Activated CD8-positive, alpha-beta T cell treated with anti-CD3 and anti-CD28 coated beads for 36 hours (primary cell): Measurements from ENCODE around the gene MAP4K4. TPM values are rescaled to one million over a fixed set of nuclear protein-coding genes. Genes with fewer than 3 reads are reported as not detected.
"Not testable (repeated sequence)": the region's sequence is repeated elsewhere in the genome, so short reads cannot be mapped to it uniquely, and the experiment has no call there.

Experiments used
- ATAC-seq: fragments of 200-7000 bp; cut with Tn5 transposase; one replicate; pipeline ENCODE4 v1.10.0; 2021; ENCODE audit warnings: mild to moderate bottlenecking, moderate library complexity
- CTCF ChIA-PET: fragments of 350-600 bp; sonication (Branson Sonifier 250); formaldehyde crosslinking; loops from one replicate; lab custom pipeline; 2021; ENCODE audit warnings: antibody characterized with exemption; lab: Charles Lee
- POLR2A ChIA-PET: fragments of 350-600 bp; sonication (Branson Sonifier 250); formaldehyde crosslinking; loops from one replicate; lab custom pipeline; 2021; ENCODE audit warnings: antibody characterized with exemption; lab: Charles Lee
- DNase-seq: peaks from one replicate; pipeline ENCODE4 v3.0.0-alpha.2; 2020
- H3K27ac Mint-ChIP-seq: one replicate; pipeline ENCODE4 v1.8.0; 2021; ENCODE audit warnings: mild to moderate bottlenecking, mixed read lengths
- H3K27me3 Mint-ChIP-seq: one replicate; pipeline ENCODE4 v1.8.0; 2021; ENCODE audit warnings: mixed read lengths
- H3K36me3 Mint-ChIP-seq: one replicate; pipeline ENCODE4 v1.8.0; 2021; ENCODE audit warnings: low read depth, mixed read lengths
- H3K4me1 Mint-ChIP-seq: one replicate; pipeline ENCODE4 v1.8.0; 2021; ENCODE audit warnings: low read depth, mixed read lengths
- H3K4me3 Mint-ChIP-seq: one replicate; pipeline ENCODE4 v1.8.0; 2021; ENCODE audit warnings: mild to moderate bottlenecking, moderate library complexity, mixed read lengths
- H3K9me3 Mint-ChIP-seq: one replicate; pipeline ENCODE4 v1.8.0; 2021; ENCODE audit warnings: mixed read lengths
- intact Hi-C: fragments of 100-400 bp; cut with micrococcal nuclease; formaldehyde crosslinking; loops from one replicate; pipeline ENCODE4 v1.10.0; 2022
- total RNA-seq, 2 experiments: library from RNA; stranded (reverse); gene quantifications; one replicate each; pipeline ENCODE4 v1.2.3, GENCODE V29; 2021
- TF ChIP-seq, protein P1 (sequence below): fragments of 200-600 bp; IDR thresholded peaks from one replicate; pipeline ENCODE4 v1.8.0; 2022; ENCODE audit warnings: antibody characterized with exemption, mild to moderate bottlenecking

The MAP4K4 gene
- total RNA-seq, 2 experiments from 2014 or later: 26.3 to 27.3 TPM

GRCh38 chr2:101773137-101773536 is 75.6 kb downstream of the MAP4K4 start:
- intact Hi-C loops: loop anchor here (10.0 kb wide), 1 partner anchor 52 kb away; no protein-coding TSS in a partner anchor
- peaks cover 80% of the 10 kb centered on the region for H3K4me1 Mint-ChIP-seq
- ChIA-PET CTCF (interaction anchor here (1.4 kb wide), 1 partner anchor 52 kb away, joined by 4 read pairs; no protein-coding TSS in a partner anchor), POLR2A (no interaction called here)
- TF ChIP-seq, protein P1, sequence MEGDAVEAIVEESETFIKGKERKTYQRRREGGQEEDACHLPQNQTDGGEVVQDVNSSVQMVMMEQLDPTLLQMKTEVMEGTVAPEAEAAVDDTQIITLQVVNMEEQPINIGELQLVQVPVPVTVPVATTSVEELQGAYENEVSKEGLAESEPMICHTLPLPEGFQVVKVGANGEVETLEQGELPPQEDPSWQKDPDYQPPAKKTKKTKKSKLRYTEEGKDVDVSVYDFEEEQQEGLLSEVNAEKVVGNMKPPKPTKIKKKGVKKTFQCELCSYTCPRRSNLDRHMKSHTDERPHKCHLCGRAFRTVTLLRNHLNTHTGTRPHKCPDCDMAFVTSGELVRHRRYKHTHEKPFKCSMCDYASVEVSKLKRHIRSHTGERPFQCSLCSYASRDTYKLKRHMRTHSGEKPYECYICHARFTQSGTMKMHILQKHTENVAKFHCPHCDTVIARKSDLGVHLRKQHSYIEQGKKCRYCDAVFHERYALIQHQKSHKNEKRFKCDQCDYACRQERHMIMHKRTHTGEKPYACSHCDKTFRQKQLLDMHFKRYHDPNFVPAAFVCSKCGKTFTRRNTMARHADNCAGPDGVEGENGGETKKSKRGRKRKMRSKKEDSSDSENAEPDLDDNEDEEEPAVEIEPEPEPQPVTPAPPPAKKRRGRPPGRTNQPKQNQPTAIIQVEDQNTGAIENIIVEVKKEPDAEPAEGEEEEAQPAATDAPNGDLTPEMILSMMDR: no peak
- H3K9me3 Mint-ChIP-seq: no peaks in the 10 kb centered on the region
- no peaks in the 10 kb centered on the region for H3K36me3 Mint-ChIP-seq
- H3K27ac Mint-ChIP-seq: peak overlapping the region; percentile 57
- ATAC-seq (peak; percentile 45), DNase-seq (peak; percentile 26)
- peak overlapping the region; percentile 11 for H3K4me3 Mint-ChIP-seq
- H3K27me3 Mint-ChIP-seq: no peaks in the 10 kb centered on the region

GRCh38 chr2:101773961-101774360 is 76.5 kb downstream of the MAP4K4 start:
- CTCF ChIA-PET: interaction anchor here (1.4 kb wide), 2 partner anchors 52 to 76 kb away, joined by 4 read pairs; partner anchors contain the start of gene MAP4K4
- H3K27me3 Mint-ChIP-seq, ATAC-seq, H3K36me3 Mint-ChIP-seq, DNase-seq, H3K4me3 Mint-ChIP-seq, H3K9me3 Mint-ChIP-seq, H3K27ac Mint-ChIP-seq, POLR2A ChIA-PET: not testable (repeated sequence)
- intact Hi-C loops: loop anchor here (10.0 kb wide), 1 partner anchor 51 kb away; no protein-coding TSS in a partner anchor
- peaks cover 79% of the 10 kb centered on the region for H3K4me1 Mint-ChIP-seq

- H3K9me3 Mint-ChIP-seq: no peaks in the 10 kb centered on the region
- no peak overlapping the region for H3K4me3 Mint-ChIP-seq
- ATAC-seq (peak; percentile 46), DNase-seq (no peak)
- H3K36me3 Mint-ChIP-seq: no peaks in the 10 kb centered on the region
- POLR2A ChIA-PET: no interaction called here
- peaks cover 82% of the 10 kb centered on the region for H3K4me1 Mint-ChIP-seq
- TF ChIP-seq, protein P1: no peak
- no peaks in the 10 kb centered on the region for H3K27me3 Mint-ChIP-seq
- H3K27ac Mint-ChIP-seq: no peak overlapping the region
- CTCF ChIA-PET: interaction anchor here (1.0 to 1.4 kb wide), 2 partner anchors 30 to 77 kb away, joined by 3 to 4 read pairs; partner anchors contain the start of gene MAP4K4
- intact Hi-C loops: loop anchor here (10.0 kb wide), 1 partner anchor 50 kb away; no protein-coding TSS in a partner anchor
Measured at GRCh38 chr2:101775092-101775491, 77.6 kb downstream of the MAP4K4 start.

GRCh38 chr2:101775636-101776035 is 78.1 kb downstream of the MAP4K4 start:
- intact Hi-C loops: loop anchor here (10.0 kb wide), 1 partner anchor 49 kb away; no protein-coding TSS in a partner anchor
- ChIA-PET POLR2A (interaction anchor here (0.8 to 1.1 kb wide), 2 partner anchors 11 to 44 kb away, joined by 3 read pairs; no protein-coding TSS in a partner anchor), CTCF (interaction anchor here (1.0 to 1.2 kb wide), 2 partner anchors 9 to 31 kb away, joined by 3 to 4 read pairs; no protein-coding TSS in a partner anchor)
- Mint-ChIP-seq H3K4me3 (no peak overlapping the region), H3K36me3 (no peaks in the 10 kb centered on the region), H3K9me3 (no peaks in the 10 kb centered on the region), H3K27me3 (no peaks in the 10 kb centered on the region), H3K4me1 (peaks cover 84% of the 10 kb centered on the region), H3K27ac (no peak overlapping the region)
- TF ChIP-seq, protein P1: no peak
- no peak for ATAC-seq
- no peak for DNase-seq

- ATAC-seq (no peak), DNase-seq (no peak)
- TF ChIP-seq, protein P1: no peak
- ChIA-PET CTCF (interaction anchor here (1.2 kb wide), 2 partner anchors 9 to 55 kb away, joined by 3 to 4 read pairs; no protein-coding TSS in a partner anchor), POLR2A (interaction anchor here (0.8 to 1.1 kb wide), 3 partner anchors 10 to 43 kb away, joined by 3 read pairs; no protein-coding TSS in a partner anchor)
- H3K4me1 Mint-ChIP-seq: peaks cover 82% of the 10 kb centered on the region
- no peak overlapping the region for H3K4me3 Mint-ChIP-seq
- H3K9me3 Mint-ChIP-seq: no peaks in the 10 kb centered on the region
- H3K36me3 Mint-ChIP-seq: no peaks in the 10 kb centered on the region
- H3K27ac Mint-ChIP-seq: no peak overlapping the region
- intact Hi-C loops: loop anchor here (10.0 kb wide), 1 partner anchor 48 kb away; no protein-coding TSS in a partner anchor
- no peaks in the 10 kb centered on the region for H3K27me3 Mint-ChIP-seq
Measured at GRCh38 chr2:101776172-101777043, 78.9 kb downstream of the MAP4K4 start.
